ENCODE data around the gene SLFNL1. TPM values are rescaled to one million over a fixed set of nuclear protein-coding genes. Genes with fewer than 3 reads are reported as not detected.

Gene SLFNL1
- polyA plus RNA-seq, 3 donors: 0.23 to 1.0 (median 0.58) TPM

Other genes with a start within 250 kb of the SLFNL1 start
- gene KCNQ4, start 237.9 kb downstream of the SLFNL1 start, polyA plus RNA-seq (ENCODE audit: insufficient read length in 3 of 3): 1 to 10 TPM; 2.1 to 2.5 (median 2.5) TPM
- 1 to 10 TPM; 5.6 to 7.1 (median 6.3) TPM for gene CITED4, start 159.4 kb downstream of the SLFNL1 start, polyA plus RNA-seq (ENCODE audit: insufficient read length in 3 of 3)
- gene CTPS1, start 42.0 kb downstream of the SLFNL1 start, polyA plus RNA-seq (ENCODE audit: insufficient read length in 3 of 3): 10 to 100 TPM; 28.5 to 31.5 (median 30.4) TPM
- 10 to 100 TPM; 39.0 to 44.2 (median 40.4) TPM for gene SCMH1, start 220.6 kb upstream of the SLFNL1 start, polyA plus RNA-seq (ENCODE audit: insufficient read length in 3 of 3)